ENCODE results near the gene L3MBTL4. TPM values are rescaled to one million over a fixed set of nuclear protein-coding genes. Genes with fewer than 3 reads are reported as not detected.
"Not testable (repeated sequence)": the region's sequence is repeated elsewhere in the genome, so short reads cannot be mapped to it uniquely, and the experiment has no call there.

Gene L3MBTL4
- total RNA-seq, 1 donor from 2014 or later, result 1.3 TPM

- no peak for DNase-seq (ENCODE audit: extremely low read depth, low read depth, low spot score)
Observed at GRCh38 chr18:6315517-6316331, 99.0 kb downstream of the L3MBTL4 start.

- DNase-seq (ENCODE audit: extremely low read depth, low read depth, low spot score), result no peak
Observed at GRCh38 chr18:6313415-6313814, 101.3 kb downstream of the L3MBTL4 start.

- no peak for DNase-seq (ENCODE audit: extremely low read depth, low read depth, low spot score)
Observed at GRCh38 chr18:6311456-6312215, 103.1 kb downstream of the L3MBTL4 start.

GRCh38 chr18:6310714-6311113 is 104.0 kb downstream of the L3MBTL4 start:
- DNase-seq (ENCODE audit: extremely low read depth, low read depth, low spot score), result no peak

GRCh38 chr18:6297875-6298274 is 116.8 kb downstream of the L3MBTL4 start:
- DNase-seq (ENCODE audit: extremely low read depth, low read depth, low spot score), result no peak

- no peak for DNase-seq (ENCODE audit: extremely low read depth, low read depth, low spot score)
Observed at GRCh38 chr18:6294148-6294784, 120.4 kb downstream of the L3MBTL4 start.

GRCh38 chr18:6289843-6290242 is 124.9 kb downstream of the L3MBTL4 start:
- DNase-seq (ENCODE audit: extremely low read depth, low read depth, low spot score), result no peak

GRCh38 chr18:6286585-6286984 is 128.1 kb downstream of the L3MBTL4 start:
- DNase-seq (ENCODE audit: extremely low read depth, low read depth, low spot score), result no peak

- DNase-seq (ENCODE audit: extremely low read depth, low read depth, low spot score), result no peak
Observed at GRCh38 chr18:6284761-6285160, 129.9 kb downstream of the L3MBTL4 start.

- DNase-seq (ENCODE audit: extremely low read depth, low read depth, low spot score), result no peak
Observed at GRCh38 chr18:6284300-6284699, 130.4 kb downstream of the L3MBTL4 start.

- no peak for DNase-seq (ENCODE audit: extremely low read depth, low read depth, low spot score)
Observed at GRCh38 chr18:6281874-6282273, 132.8 kb downstream of the L3MBTL4 start.

- no peak for DNase-seq (ENCODE audit: extremely low read depth, low read depth, low spot score)
Observed at GRCh38 chr18:6280211-6280743, 134.4 kb downstream of the L3MBTL4 start.

GRCh38 chr18:6279308-6279707 is 135.4 kb downstream of the L3MBTL4 start:
- no peak for DNase-seq (ENCODE audit: extremely low read depth, low read depth, low spot score)

- DNase-seq (ENCODE audit: extremely low read depth, low read depth, low spot score), result no peak
Observed at GRCh38 chr18:6273423-6273822, 141.3 kb downstream of the L3MBTL4 start.

- DNase-seq (ENCODE audit: extremely low read depth, low read depth, low spot score), result not testable (repeated sequence)
Observed at GRCh38 chr18:6272144-6272543, 142.6 kb downstream of the L3MBTL4 start.

GRCh38 chr18:6271585-6271984 is 143.1 kb downstream of the L3MBTL4 start:
- no peak for DNase-seq (ENCODE audit: extremely low read depth, low read depth, low spot score)

GRCh38 chr18:6270771-6271216 is 143.9 kb downstream of the L3MBTL4 start:
- DNase-seq (ENCODE audit: extremely low read depth, low read depth, low spot score), result no peak

GRCh38 chr18:6269660-6270332 is 144.9 kb downstream of the L3MBTL4 start:
- DNase-seq (ENCODE audit: extremely low read depth, low read depth, low spot score), result no peak

GRCh38 chr18:6266212-6266611 is 148.5 kb downstream of the L3MBTL4 start:
- no peak for DNase-seq (ENCODE audit: extremely low read depth, low read depth, low spot score)

GRCh38 chr18:6261938-6262337 is 152.8 kb downstream of the L3MBTL4 start:
- no peak for DNase-seq (ENCODE audit: extremely low read depth, low read depth, low spot score)

GRCh38 chr18:6259324-6259723 is 155.4 kb downstream of the L3MBTL4 start:
- DNase-seq (ENCODE audit: extremely low read depth, low read depth, low spot score), result not testable (repeated sequence)

All from glomerular endothelial cell (primary cell).